Measurements from ENCODE around the gene CPSF6.
"Not testable (repeated sequence)": the region's sequence is repeated elsewhere in the genome, so short reads cannot be mapped to it uniquely, and the experiment has no call there.

Gene CPSF6

GRCh38 chr12:69239352-69239921, at the start of gene CPSF6:
CPSF6 (plus strand) TSS chr12:69239569; CDS start chr12:69239647, 78 bp downstream.
- peak; percentile 12 for DNase-seq

- DNase-seq = no peak
Measured at GRCh38 chr12:69196302-69197288, 42.8 kb upstream of the CPSF6 start.

- not testable (repeated sequence) for DNase-seq
Measured at GRCh38 chr12:69199976-69200375, 39.4 kb upstream of the CPSF6 start.

- no peak for DNase-seq
Measured at GRCh38 chr12:69204191-69204590, 35.2 kb upstream of the CPSF6 start.

- no peak for DNase-seq
Measured at GRCh38 chr12:69210661-69211060, 28.7 kb upstream of the CPSF6 start.

- no peak for DNase-seq
Measured at GRCh38 chr12:69211160-69211559, 28.2 kb upstream of the CPSF6 start.

GRCh38 chr12:69214169-69214568, 25.2 kb upstream of the CPSF6 start:
- DNase-seq = no peak

GRCh38 chr12:69225251-69225910, 14.0 kb upstream of the CPSF6 start:
- no peak for DNase-seq

- DNase-seq = no peak
Measured at GRCh38 chr12:69231479-69231878, 7.9 kb upstream of the CPSF6 start.

- DNase-seq = no peak
Measured at GRCh38 chr12:69238589-69239351, 599 bp upstream of the CPSF6 start.

- DNase-seq = no peak
Measured at GRCh38 chr12:69239922-69240630, 707 bp downstream of the CPSF6 start.

- DNase-seq = no peak
Measured at GRCh38 chr12:69240631-69240995, 1.2 kb downstream of the CPSF6 start.

- no peak for DNase-seq
Measured at GRCh38 chr12:69241438-69242092, 2.2 kb downstream of the CPSF6 start.

GRCh38 chr12:69243099-69244084, 4.0 kb downstream of the CPSF6 start:
- no peak for DNase-seq

- DNase-seq = no peak
Measured at GRCh38 chr12:69247268-69248018, 8.1 kb downstream of the CPSF6 start.

- no peak for DNase-seq
Measured at GRCh38 chr12:69252033-69252432, 12.7 kb downstream of the CPSF6 start.

GRCh38 chr12:69254046-69254445, 14.7 kb downstream of the CPSF6 start:
- DNase-seq = no peak

- no peak for DNase-seq
Measured at GRCh38 chr12:69254862-69255261, 15.5 kb downstream of the CPSF6 start.

GRCh38 chr12:69258655-69259054, 19.3 kb downstream of the CPSF6 start:
- DNase-seq = no peak
